AG10803 (cell line): ENCODE measurements around the gene TLL1.

Experiments
- DNase-seq: peaks from one replicate; pipeline ENCODE4 v3.0.0; 2010; ENCODE audit warnings: low read depth
- H3K4me3 ChIP-seq: 2 replicates; pipeline ENCODE4 v1.5.1; 2011; ENCODE audit warnings: mild to moderate bottlenecking, low read length, control low read depth
- CTCF ChIP-seq: conservative IDR thresholded peaks from 2 replicates; pipeline ENCODE4 v1.5.1; 2011; ENCODE audit warnings: mild to moderate bottlenecking, low read length, control low read depth, inconsistent platforms

TLL1 gene

GRCh38 chr4:165982934-165983333 lies 109.9 kb downstream of the TLL1 start:
- H3K4me3 ChIP-seq, result no peak overlapping the region
- TF ChIP-seq CTCF, result no peak
- DNase-seq, result no peak

- no peak overlapping the region for H3K4me3 ChIP-seq
Observed at GRCh38 chr4:165986956-165987698, 114.1 kb downstream of the TLL1 start.

GRCh38 chr4:165991325-165992180 lies 118.5 kb downstream of the TLL1 start:
- no peak for TF ChIP-seq CTCF
- H3K4me3 ChIP-seq, result no peak overlapping the region
- DNase-seq, result peak; percentile 17

More at GRCh38 chr4:165986956-165987698, 114.1 kb downstream of the TLL1 start:
- no peak for DNase-seq
- TF ChIP-seq CTCF, result no peak

GRCh38 chr4:165992283-165992682 lies 119.2 kb downstream of the TLL1 start:
- H3K4me3 ChIP-seq, result no peak overlapping the region
- no peak for TF ChIP-seq CTCF
- no peak for DNase-seq

GRCh38 chr4:165994701-165995100 lies 121.7 kb downstream of the TLL1 start:
- no peak for DNase-seq
- no peak overlapping the region for H3K4me3 ChIP-seq
- no peak for TF ChIP-seq CTCF

GRCh38 chr4:166003811-166004210 lies 130.8 kb downstream of the TLL1 start:
- no peak overlapping the region for H3K4me3 ChIP-seq
- DNase-seq, result no peak
- TF ChIP-seq CTCF, result no peak
